ENCODE data around the gene CRYL1. TPM values are rescaled to one million over a fixed set of nuclear protein-coding genes. Genes with fewer than 3 reads are reported as not detected.

CRYL1 gene
- total and polyA plus RNA-seq, 9 of the 15 experiments (the other 6 are each of a cell fraction or from before 2014, with no cell fraction given), result 1.0 to 6.9 (median 2.4) TPM

DNA sequence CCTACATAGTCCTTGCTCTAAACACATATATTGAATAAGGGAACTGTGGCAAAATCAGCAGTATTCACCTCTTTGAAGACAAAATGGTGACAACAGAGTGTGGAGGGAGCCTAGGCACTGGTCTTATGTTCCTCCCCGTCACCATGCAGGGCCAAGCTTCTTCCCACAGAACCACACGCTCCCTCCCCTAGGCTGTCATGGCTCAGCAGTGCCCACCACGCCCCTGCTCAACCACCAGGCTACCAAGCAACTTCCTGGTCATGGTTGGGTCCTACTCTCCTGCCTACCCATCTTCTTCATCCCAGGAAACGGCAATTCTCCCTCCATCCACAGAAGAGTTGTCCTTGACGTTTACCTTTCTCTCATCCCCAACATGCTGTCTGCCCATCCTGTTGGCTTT is 126.1 kb downstream of the CRYL1 start:
- in situ Hi-C loops (cut with MboI), result no loop called here
- intact Hi-C loops (cut with micrococcal nuclease), result no loop called here
- no peaks in the 10 kb centered on the region for H3K9me1 ChIP-seq (ENCODE audit: control insufficient read depth, insufficient read depth, low read length)
- H3K4me2 ChIP-seq (ENCODE audit: insufficient read depth, low read length), result no peak overlapping the region
- ChIA-PET CTCF (ENCODE audit: low intra/inter-chr PET ratio) (no interaction called here), POLR2A (interaction anchor here (0.6 kb wide), 1 partner anchor 161 kb away, joined by 3 read pairs; no protein-coding TSS in a partner anchor)
- H3K4me1 ChIP-seq (replicated peaks in 1 of 2; ENCODE audit: control insufficient read depth in 2 of 2, insufficient read depth in 2 of 2, low read length in 2 of 2), result peaks cover 0 to 8% of the 10 kb centered on the region in 2 experiments; a peak in 2 of 5 replicates
- no peaks in the 10 kb centered on the region for H4K20me1 ChIP-seq (replicated peaks; ENCODE audit: control insufficient read depth, insufficient read depth, low read length)
- H3K27ac ChIP-seq (ENCODE audit: extremely low read depth, low read depth, low read length), result no peak overlapping the region
- no peak overlapping the region for H2AFZ ChIP-seq (ENCODE audit: low read depth, low read length)
- H3K27me3 ChIP-seq (ENCODE audit: control insufficient read depth in 2 of 2, insufficient read depth in 2 of 2, low read length in 2 of 2), result peaks cover 0 to 28% of the 10 kb centered on the region in 2 experiments; a peak in 2 of 5 replicates
- FAIRE-seq (no peak), ATAC-seq (no peak), DNase-seq (ENCODE audit: extremely low read depth in 1 of 4, low spot score in 3 of 4) (no peak)
- no peak overlapping the region for H3K4me3 ChIP-seq
- no peaks in the 10 kb centered on the region for H3K36me3 ChIP-seq (ENCODE audit: control insufficient read depth, insufficient read depth, low read length)
- no CpG with 5 or more reads among the region's 5 CpGs for WGBS (ENCODE audit: insufficient coverage, low coverage, missing lambda C conversion rate)
- H3K9ac ChIP-seq (ENCODE audit: insufficient read depth in 1 of 2, low read depth in 2 of 2, low read length in 2 of 2), result no peak overlapping the region
- no peaks in the 10 kb centered on the region for H3K9me3 ChIP-seq (replicated peaks; ENCODE audit: control insufficient read depth, insufficient read depth, low read depth, low read length)
- no peaks in the 10 kb centered on the region for H3K79me2 ChIP-seq (ENCODE audit: control insufficient read depth, insufficient read depth, low read length)
- BruUV-seq (replicated peaks), result no TSS peak
- TF ChIP-seq, protein P1, sequence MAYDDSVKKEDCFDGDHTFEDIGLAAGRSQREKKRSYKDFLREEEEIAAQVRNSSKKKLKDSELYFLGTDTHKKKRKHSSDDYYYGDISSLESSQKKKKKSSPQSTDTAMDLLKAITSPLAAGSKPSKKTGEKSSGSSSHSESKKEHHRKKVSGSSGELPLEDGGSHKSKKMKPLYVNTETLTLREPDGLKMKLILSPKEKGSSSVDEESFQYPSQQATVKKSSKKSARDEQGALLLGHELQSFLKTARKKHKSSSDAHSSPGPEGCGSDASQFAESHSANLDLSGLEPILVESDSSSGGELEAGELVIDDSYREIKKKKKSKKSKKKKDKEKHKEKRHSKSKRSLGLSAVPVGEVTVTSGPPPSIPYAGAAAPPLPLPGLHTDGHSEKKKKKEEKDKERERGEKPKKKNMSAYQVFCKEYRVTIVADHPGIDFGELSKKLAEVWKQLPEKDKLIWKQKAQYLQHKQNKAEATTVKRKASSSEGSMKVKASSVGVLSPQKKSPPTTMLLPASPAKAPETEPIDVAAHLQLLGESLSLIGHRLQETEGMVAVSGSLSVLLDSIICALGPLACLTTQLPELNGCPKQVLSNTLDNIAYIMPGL (CRISPR knock-in tag; IDR thresholded peaks at IDR 0.05), result no peak
- TF ChIP-seq, protein P2, sequence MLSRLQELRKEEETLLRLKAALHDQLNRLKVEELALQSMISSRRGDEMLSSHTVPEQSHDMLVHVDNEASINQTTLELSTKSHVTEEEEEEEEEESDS (CRISPR knock-in tag; IDR thresholded peaks at IDR 0.05), result no peak
- TF ChIP-seq, protein P3, sequence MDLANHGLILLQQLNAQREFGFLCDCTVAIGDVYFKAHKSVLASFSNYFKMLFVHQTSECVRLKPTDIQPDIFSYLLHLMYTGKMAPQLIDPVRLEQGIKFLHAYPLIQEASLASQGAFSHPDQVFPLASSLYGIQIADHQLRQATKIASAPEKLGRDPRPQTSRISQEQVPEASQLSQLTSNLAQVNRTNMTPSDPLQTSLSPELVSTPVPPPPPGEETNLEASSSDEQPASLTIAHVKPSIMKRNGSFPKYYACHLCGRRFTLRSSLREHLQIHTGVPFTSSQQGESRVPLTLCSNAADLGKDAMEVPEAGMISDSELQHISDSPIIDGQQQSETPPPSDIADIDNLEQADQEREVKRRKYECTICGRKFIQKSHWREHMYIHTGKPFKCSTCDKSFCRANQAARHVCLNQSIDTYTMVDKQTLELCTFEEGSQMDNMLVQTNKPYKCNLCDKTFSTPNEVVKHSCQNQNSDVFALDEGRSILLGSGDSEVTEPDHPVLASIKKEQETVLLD (IDR thresholded peaks at IDR 0.05), result no peak
- TF ChIP-seq, protein P4, sequence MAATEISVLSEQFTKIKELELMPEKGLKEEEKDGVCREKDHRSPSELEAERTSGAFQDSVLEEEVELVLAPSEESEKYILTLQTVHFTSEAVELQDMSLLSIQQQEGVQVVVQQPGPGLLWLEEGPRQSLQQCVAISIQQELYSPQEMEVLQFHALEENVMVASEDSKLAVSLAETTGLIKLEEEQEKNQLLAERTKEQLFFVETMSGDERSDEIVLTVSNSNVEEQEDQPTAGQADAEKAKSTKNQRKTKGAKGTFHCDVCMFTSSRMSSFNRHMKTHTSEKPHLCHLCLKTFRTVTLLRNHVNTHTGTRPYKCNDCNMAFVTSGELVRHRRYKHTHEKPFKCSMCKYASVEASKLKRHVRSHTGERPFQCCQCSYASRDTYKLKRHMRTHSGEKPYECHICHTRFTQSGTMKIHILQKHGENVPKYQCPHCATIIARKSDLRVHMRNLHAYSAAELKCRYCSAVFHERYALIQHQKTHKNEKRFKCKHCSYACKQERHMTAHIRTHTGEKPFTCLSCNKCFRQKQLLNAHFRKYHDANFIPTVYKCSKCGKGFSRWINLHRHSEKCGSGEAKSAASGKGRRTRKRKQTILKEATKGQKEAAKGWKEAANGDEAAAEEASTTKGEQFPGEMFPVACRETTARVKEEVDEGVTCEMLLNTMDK (IDR thresholded peaks at IDR 0.05; ENCODE audit: borderline replicate concordance, insufficient read depth, low read depth, low read length, poor library complexity, severe bottlenecking), result no peak
- TF ChIP-seq GABPB2 (CRISPR knock-in tag; conservative IDR thresholded peaks at IDR 0.05) (no peak), TAF1 (IDR thresholded peaks at IDR 0.05; ENCODE audit: control insufficient read depth, extremely low read depth, insufficient read depth, low read length, severe bottlenecking) (no peak), THRAP3 (IDR thresholded peaks at IDR 0.05; ENCODE audit: borderline replicate concordance) (no peak), MYBL2 (IDR thresholded peaks at IDR 0.05; ENCODE audit: low read depth) (no peak), MYBL2 (CRISPR knock-in tag; IDR thresholded peaks at IDR 0.05; ENCODE audit: borderline replicate concordance) (no peak), ZNF780A (CRISPR knock-in tag; IDR thresholded peaks at IDR 0.05) (no peak), ZSCAN29 (IDR thresholded peaks at IDR 0.05) (no peak), TAF15 (IDR thresholded peaks at IDR 0.05; ENCODE audit: low read depth, low read length) (no peak), ZFPM2 (CRISPR knock-in tag; IDR thresholded peaks at IDR 0.05) (no peak)
- TF ChIP-seq, protein P5, sequence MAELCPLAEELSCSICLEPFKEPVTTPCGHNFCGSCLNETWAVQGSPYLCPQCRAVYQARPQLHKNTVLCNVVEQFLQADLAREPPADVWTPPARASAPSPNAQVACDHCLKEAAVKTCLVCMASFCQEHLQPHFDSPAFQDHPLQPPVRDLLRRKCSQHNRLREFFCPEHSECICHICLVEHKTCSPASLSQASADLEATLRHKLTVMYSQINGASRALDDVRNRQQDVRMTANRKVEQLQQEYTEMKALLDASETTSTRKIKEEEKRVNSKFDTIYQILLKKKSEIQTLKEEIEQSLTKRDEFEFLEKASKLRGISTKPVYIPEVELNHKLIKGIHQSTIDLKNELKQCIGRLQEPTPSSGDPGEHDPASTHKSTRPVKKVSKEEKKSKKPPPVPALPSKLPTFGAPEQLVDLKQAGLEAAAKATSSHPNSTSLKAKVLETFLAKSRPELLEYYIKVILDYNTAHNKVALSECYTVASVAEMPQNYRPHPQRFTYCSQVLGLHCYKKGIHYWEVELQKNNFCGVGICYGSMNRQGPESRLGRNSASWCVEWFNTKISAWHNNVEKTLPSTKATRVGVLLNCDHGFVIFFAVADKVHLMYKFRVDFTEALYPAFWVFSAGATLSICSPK (IDR thresholded peaks at IDR 0.05; ENCODE audit: borderline replicate concordance), result no peak

All from K562 (cell line).